Activated CD8-positive, alpha-beta memory T cell treated with anti-CD3 and anti-CD28 coated beads for 4 hours (primary cell): ENCODE results near the gene RAPGEF1.

Source experiments
- DNase-seq, 2 donors: peaks; one replicate each; pipeline ENCODE4 v3.0.0-alpha.2; 2020; ENCODE audit warnings: low read depth in 2 of 2

Gene RAPGEF1

GRCh38 chr9:131606896-131607567, 132.8 kb downstream of the RAPGEF1 start:
- no peak for DNase-seq

- DNase-seq, result no peak
These were observed 133.9 kb downstream of the RAPGEF1 start for GRCh38 chr9:131605770-131606590.

- DNase-seq, result no peak
These were observed 136.0 kb downstream of the RAPGEF1 start for GRCh38 chr9:131603711-131604439.

GRCh38 chr9:131603199-131603598, 136.7 kb downstream of the RAPGEF1 start:
- DNase-seq, result no peak

GRCh38 chr9:131601683-131602181, 138.1 kb downstream of the RAPGEF1 start:
- no peak for DNase-seq

GRCh38 chr9:131598121-131598520, 141.8 kb downstream of the RAPGEF1 start:
- DNase-seq, result no peak

GRCh38 chr9:131597246-131597645, 142.6 kb downstream of the RAPGEF1 start:
- DNase-seq, result no peak

GRCh38 chr9:131596430-131596743, 143.5 kb downstream of the RAPGEF1 start:
- DNase-seq, result no peak

GRCh38 chr9:131595696-131596429, 144.0 kb downstream of the RAPGEF1 start:
- DNase-seq, result no peak

GRCh38 chr9:131594906-131595665, 144.8 kb downstream of the RAPGEF1 start:
- DNase-seq, result no peak

GRCh38 chr9:131593936-131594665, 145.8 kb downstream of the RAPGEF1 start:
- no peak for DNase-seq

GRCh38 chr9:131593091-131593820, 146.6 kb downstream of the RAPGEF1 start:
- DNase-seq, result no peak

- DNase-seq, result no peak
These were observed 148.0 kb downstream of the RAPGEF1 start for GRCh38 chr9:131591845-131592208.

GRCh38 chr9:131590907-131591844, 148.7 kb downstream of the RAPGEF1 start:
- peak; percentile 57 to 58 for DNase-seq

- no peak for DNase-seq
These were observed 149.4 kb downstream of the RAPGEF1 start for GRCh38 chr9:131590449-131590848.

- DNase-seq, result no peak
These were observed 149.9 kb downstream of the RAPGEF1 start for GRCh38 chr9:131589993-131590392.

- no peak for DNase-seq
These were observed 150.7 kb downstream of the RAPGEF1 start for GRCh38 chr9:131589124-131589711.

GRCh38 chr9:131588396-131588795, 151.5 kb downstream of the RAPGEF1 start:
- DNase-seq, result no peak
